WTC11 (cell line): ENCODE measurements around the gene COL4A2. TPM values are rescaled to one million over a fixed set of nuclear protein-coding genes. Genes with fewer than 3 reads are reported as not detected.
"Not testable (repeated sequence)": the region's sequence is repeated elsewhere in the genome, so short reads cannot be mapped to it uniquely, and the experiment has no call there.

Experiments used
- ATAC-seq: fragments of 200-7000 bp; cut with Tn5 transposase; 2 replicates; pipeline ENCODE4 v1.10.0; 2021; ENCODE audit warnings: mild to moderate bottlenecking, moderate library complexity
- CTCF ChIA-PET: fragments of 300-600 bp; sonication (Branson Sonifier 250); formaldehyde crosslinking; loops from one replicate; lab custom pipeline; 2021; ENCODE audit warnings: antibody characterized with exemption; lab: Charles Lee
- POLR2A ChIA-PET: fragments of 350-600 bp; sonication (Branson Sonifier 250); formaldehyde crosslinking; loops from one replicate; lab custom pipeline; 2021; ENCODE audit warnings: antibody characterized with exemption; lab: Charles Lee
- DNase-seq: peaks from one replicate; pipeline ENCODE4 v3.0.0; 2021; ENCODE audit warnings: low spot score
- H3K27ac Mint-ChIP-seq: 2 replicates; pipeline ENCODE4 v1.8.0; 2021; ENCODE audit warnings: mixed read lengths
- H3K27me3 Mint-ChIP-seq: 2 replicates; pipeline ENCODE4 v1.8.0; 2021; ENCODE audit warnings: low read depth, mild to moderate bottlenecking, moderate library complexity, mixed read lengths
- H3K36me3 Mint-ChIP-seq: 2 replicates; pipeline ENCODE4 v1.8.0; 2021; ENCODE audit warnings: mixed read lengths
- H3K4me1 Mint-ChIP-seq: 2 replicates; pipeline ENCODE4 v1.8.0; 2022; ENCODE audit warnings: mixed read lengths
- H3K4me3 Mint-ChIP-seq: 2 replicates; pipeline ENCODE4 v1.8.0; 2021; ENCODE audit warnings: mild to moderate bottlenecking, moderate library complexity, mixed read lengths
- H3K9me3 Mint-ChIP-seq: 2 replicates; pipeline ENCODE4 v1.8.0; 2021; ENCODE audit warnings: mixed read lengths
- FOXK1 ChIP-seq: sonication (generic); formaldehyde crosslinking; IDR thresholded peaks from 2 replicates; pipeline ENCODE4 v1.8.0; 2022; ENCODE audit warnings: mild to moderate bottlenecking, moderate library complexity, missing genetic modification reagents
- FOXP1 ChIP-seq: sonication (generic); formaldehyde crosslinking; IDR thresholded peaks from 2 replicates; pipeline ENCODE4 v1.8.0; 2022; ENCODE audit warnings: missing genetic modification reagents, mild to moderate bottlenecking, moderate library complexity, borderline replicate concordance
- JAZF1 ChIP-seq: fragments of 250-450 bp; sonication (Bioruptor Pico); IDR thresholded peaks from 2 replicates; pipeline ENCODE4 v1.9.0; 2021; ENCODE audit warnings: moderate library complexity, mild to moderate bottlenecking, inconsistent platforms
- MYBL2 ChIP-seq: sonication (generic); formaldehyde crosslinking; IDR thresholded peaks from 2 replicates; pipeline ENCODE4 v1.8.1; 2023; ENCODE audit warnings: mild to moderate bottlenecking, moderate library complexity, missing genetic modification reagents
- NFATC4 ChIP-seq: fragments of 250-450 bp; sonication (Bioruptor Pico); IDR thresholded peaks from 2 replicates; pipeline ENCODE4 v1.9.0; 2021; ENCODE audit warnings: mild to moderate bottlenecking
- NR3C1 ChIP-seq: sonication (generic); formaldehyde crosslinking; conservative IDR thresholded peaks from 2 replicates; pipeline ENCODE4 v1.8.1; 2023; ENCODE audit warnings: low read depth, mild to moderate bottlenecking, missing genetic modification reagents
- SMAD4 ChIP-seq: sonication (generic); formaldehyde crosslinking; IDR thresholded peaks from 2 replicates; pipeline ENCODE4 v1.8.0; 2022; ENCODE audit warnings: mild to moderate bottlenecking, missing genetic modification reagents
- SP1 ChIP-seq: sonication (generic); formaldehyde crosslinking; conservative IDR thresholded peaks from 2 replicates; pipeline ENCODE4 v1.8.1; 2022; ENCODE audit warnings: missing genetic modification reagents
- TEAD1 ChIP-seq: sonication (generic); formaldehyde crosslinking; IDR thresholded peaks from 2 replicates; pipeline ENCODE4 v1.8.0; 2022; ENCODE audit warnings: mild to moderate bottlenecking, missing genetic modification reagents
- TEAD4 ChIP-seq: sonication (generic); formaldehyde crosslinking; IDR thresholded peaks from 2 replicates; pipeline ENCODE4 v1.8.0; 2022; ENCODE audit warnings: mild to moderate bottlenecking, missing genetic modification reagents
- ZBTB21 ChIP-seq: sonication (generic); formaldehyde crosslinking; IDR thresholded peaks from 2 replicates; pipeline ENCODE4 v1.8.1; 2023; ENCODE audit warnings: mild to moderate bottlenecking, missing genetic modification reagents, borderline replicate concordance
- ZNF138 ChIP-seq: sonication (generic); formaldehyde crosslinking; conservative IDR thresholded peaks from 2 replicates; pipeline ENCODE4 v1.8.1; 2022; ENCODE audit warnings: mild to moderate bottlenecking, moderate library complexity, missing genetic modification reagents
- ZNF416 ChIP-seq: fragments of 250-450 bp; sonication (Bioruptor Pico); IDR thresholded peaks from 2 replicates; pipeline ENCODE4 v1.9.0; 2021; ENCODE audit warnings: mild to moderate bottlenecking, inconsistent platforms
- total RNA-seq: library from RNA; stranded (reverse); gene quantifications from 3 replicates; pipeline ENCODE4 v1.2.3, GENCODE V29; 2021
- TF ChIP-seq, protein P1 (sequence below): sonication (generic); formaldehyde crosslinking; IDR thresholded peaks from 2 replicates; pipeline ENCODE4 v1.8.0; 2022; ENCODE audit warnings: mild to moderate bottlenecking, missing genetic modification reagents
- TF ChIP-seq, protein P2 (sequence below): sonication (generic); formaldehyde crosslinking; IDR thresholded peaks from 2 replicates; pipeline ENCODE4 v1.8.1; 2022; ENCODE audit warnings: mild to moderate bottlenecking, missing genetic modification reagents, moderate library complexity, borderline replicate concordance
- TF ChIP-seq, protein P3 (sequence below): sonication (generic); formaldehyde crosslinking; IDR thresholded peaks from 2 replicates; pipeline ENCODE4 v1.8.0; 2022; ENCODE audit warnings: missing genetic modification reagents
- TF ChIP-seq, protein P4 (sequence below): sonication (generic); formaldehyde crosslinking; IDR thresholded peaks from 2 replicates; pipeline ENCODE4 v1.8.0; 2022; ENCODE audit warnings: mild to moderate bottlenecking, missing genetic modification reagents
- TF ChIP-seq, protein P5 (sequence below): fragments of 250-450 bp; sonication (Bioruptor Pico); conservative IDR thresholded peaks from 2 replicates; pipeline ENCODE4 v1.9.0; 2021; ENCODE audit warnings: mild to moderate bottlenecking
- TF ChIP-seq, protein P6 (sequence below): sonication (generic); formaldehyde crosslinking; IDR thresholded peaks from 2 replicates; pipeline ENCODE4 v1.8.1; 2023; ENCODE audit warnings: mild to moderate bottlenecking, missing genetic modification reagents, moderate library complexity
- TF ChIP-seq, protein P7 (sequence below): sonication (generic); formaldehyde crosslinking; IDR thresholded peaks from 2 replicates; pipeline ENCODE4 v1.8.0; 2022; ENCODE audit warnings: mild to moderate bottlenecking, missing genetic modification reagents

Gene COL4A2
- total RNA-seq, 1 experiment from 2014 or later, result 109 TPM

DNA sequence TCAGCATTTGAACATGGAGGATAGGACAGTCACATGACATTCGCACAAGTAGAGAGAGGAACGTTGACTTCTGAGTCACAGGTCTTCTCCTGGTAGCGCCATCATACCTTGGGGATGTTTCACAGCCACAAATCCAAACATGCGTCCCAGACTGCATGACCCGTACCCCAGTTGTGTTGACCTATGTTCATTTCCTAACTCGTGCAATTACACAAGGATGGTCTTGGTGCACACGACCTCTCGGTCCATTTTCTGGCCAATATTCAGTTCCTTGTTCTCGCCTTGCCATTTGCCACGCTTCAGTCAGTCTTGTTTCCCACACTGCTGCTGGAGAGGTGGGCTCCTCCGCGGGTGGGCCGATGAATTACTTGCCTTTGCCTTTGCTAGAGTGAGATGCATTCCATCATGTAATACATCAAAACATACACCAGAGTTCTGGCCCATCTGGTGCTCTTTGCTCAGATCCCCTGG, 87.3 kb downstream of the COL4A2 start:
- Mint-ChIP-seq H3K4me1 (peaks cover 23% of the 10 kb centered on the region), H3K27ac (no peak overlapping the region), H3K27me3 (no peaks in the 10 kb centered on the region), H3K4me3 (no peak overlapping the region), H3K9me3 (peaks cover 14% of the 10 kb centered on the region), H3K36me3 (peaks cover 10% of the 10 kb centered on the region)
- POLR2A ChIA-PET, result no interaction called here
- DNase-seq, result no peak
- CTCF ChIA-PET, result no interaction called here
- no peak for TF ChIP-seq TEAD4 (CRISPR knock-in tag)
- TF ChIP-seq, protein P1, sequence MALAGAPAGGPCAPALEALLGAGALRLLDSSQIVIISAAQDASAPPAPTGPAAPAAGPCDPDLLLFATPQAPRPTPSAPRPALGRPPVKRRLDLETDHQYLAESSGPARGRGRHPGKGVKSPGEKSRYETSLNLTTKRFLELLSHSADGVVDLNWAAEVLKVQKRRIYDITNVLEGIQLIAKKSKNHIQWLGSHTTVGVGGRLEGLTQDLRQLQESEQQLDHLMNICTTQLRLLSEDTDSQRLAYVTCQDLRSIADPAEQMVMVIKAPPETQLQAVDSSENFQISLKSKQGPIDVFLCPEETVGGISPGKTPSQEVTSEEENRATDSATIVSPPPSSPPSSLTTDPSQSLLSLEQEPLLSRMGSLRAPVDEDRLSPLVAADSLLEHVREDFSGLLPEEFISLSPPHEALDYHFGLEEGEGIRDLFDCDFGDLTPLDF (CRISPR knock-in tag), result no peak
- no peak for ATAC-seq

DNA sequence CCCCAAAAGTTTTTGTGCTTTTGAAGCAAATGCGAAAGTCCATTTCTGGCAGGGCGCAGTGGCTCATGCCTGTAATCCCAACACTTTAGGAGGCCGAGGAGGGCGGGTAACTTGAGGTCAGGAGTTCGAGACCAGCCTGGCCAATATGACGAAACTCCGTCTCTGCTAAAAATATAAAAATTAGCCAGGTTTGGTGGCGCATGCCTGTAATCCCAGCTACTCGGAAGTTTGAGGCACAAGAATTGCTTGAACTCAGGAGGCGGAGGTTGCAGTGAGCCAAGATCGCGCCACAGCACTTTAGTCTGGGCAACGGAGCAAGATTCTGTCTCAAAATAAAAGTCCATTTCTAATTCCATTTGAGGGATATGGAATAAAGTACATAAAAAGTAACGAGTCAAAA, 88.5 kb downstream of the COL4A2 start:
- H3K4me1 Mint-ChIP-seq, result peaks cover 19% of the 10 kb centered on the region
- CTCF ChIA-PET, H3K9me3 Mint-ChIP-seq, H3K27me3 Mint-ChIP-seq, POLR2A ChIA-PET, ATAC-seq, H3K27ac Mint-ChIP-seq, DNase-seq, H3K4me3 Mint-ChIP-seq, H3K36me3 Mint-ChIP-seq: not testable (repeated sequence)

DNA sequence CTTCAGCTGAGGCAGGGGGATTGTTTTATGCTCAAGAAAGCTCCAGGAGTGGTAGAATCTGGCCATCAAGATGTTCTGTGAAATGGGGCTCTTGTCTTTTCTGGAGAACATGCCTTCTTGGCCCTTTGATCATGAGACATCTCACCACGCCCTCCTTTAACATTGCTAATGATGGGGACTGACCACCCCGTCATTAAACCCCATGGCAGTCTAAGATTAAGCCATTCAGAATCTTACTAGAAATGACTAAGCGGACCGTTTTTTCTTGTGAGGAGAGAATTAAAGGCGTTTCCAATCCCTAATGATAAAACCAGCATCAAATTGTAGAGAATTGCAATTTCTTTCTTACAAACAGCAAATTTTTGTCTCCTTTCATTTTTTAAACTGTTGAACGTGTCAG, 89.4 kb downstream of the COL4A2 start:
- TF ChIP-seq, protein P2, sequence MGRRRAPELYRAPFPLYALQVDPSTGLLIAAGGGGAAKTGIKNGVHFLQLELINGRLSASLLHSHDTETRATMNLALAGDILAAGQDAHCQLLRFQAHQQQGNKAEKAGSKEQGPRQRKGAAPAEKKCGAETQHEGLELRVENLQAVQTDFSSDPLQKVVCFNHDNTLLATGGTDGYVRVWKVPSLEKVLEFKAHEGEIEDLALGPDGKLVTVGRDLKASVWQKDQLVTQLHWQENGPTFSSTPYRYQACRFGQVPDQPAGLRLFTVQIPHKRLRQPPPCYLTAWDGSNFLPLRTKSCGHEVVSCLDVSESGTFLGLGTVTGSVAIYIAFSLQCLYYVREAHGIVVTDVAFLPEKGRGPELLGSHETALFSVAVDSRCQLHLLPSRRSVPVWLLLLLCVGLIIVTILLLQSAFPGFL (CRISPR knock-in tag), result no peak
- TF ChIP-seq, protein P3, sequence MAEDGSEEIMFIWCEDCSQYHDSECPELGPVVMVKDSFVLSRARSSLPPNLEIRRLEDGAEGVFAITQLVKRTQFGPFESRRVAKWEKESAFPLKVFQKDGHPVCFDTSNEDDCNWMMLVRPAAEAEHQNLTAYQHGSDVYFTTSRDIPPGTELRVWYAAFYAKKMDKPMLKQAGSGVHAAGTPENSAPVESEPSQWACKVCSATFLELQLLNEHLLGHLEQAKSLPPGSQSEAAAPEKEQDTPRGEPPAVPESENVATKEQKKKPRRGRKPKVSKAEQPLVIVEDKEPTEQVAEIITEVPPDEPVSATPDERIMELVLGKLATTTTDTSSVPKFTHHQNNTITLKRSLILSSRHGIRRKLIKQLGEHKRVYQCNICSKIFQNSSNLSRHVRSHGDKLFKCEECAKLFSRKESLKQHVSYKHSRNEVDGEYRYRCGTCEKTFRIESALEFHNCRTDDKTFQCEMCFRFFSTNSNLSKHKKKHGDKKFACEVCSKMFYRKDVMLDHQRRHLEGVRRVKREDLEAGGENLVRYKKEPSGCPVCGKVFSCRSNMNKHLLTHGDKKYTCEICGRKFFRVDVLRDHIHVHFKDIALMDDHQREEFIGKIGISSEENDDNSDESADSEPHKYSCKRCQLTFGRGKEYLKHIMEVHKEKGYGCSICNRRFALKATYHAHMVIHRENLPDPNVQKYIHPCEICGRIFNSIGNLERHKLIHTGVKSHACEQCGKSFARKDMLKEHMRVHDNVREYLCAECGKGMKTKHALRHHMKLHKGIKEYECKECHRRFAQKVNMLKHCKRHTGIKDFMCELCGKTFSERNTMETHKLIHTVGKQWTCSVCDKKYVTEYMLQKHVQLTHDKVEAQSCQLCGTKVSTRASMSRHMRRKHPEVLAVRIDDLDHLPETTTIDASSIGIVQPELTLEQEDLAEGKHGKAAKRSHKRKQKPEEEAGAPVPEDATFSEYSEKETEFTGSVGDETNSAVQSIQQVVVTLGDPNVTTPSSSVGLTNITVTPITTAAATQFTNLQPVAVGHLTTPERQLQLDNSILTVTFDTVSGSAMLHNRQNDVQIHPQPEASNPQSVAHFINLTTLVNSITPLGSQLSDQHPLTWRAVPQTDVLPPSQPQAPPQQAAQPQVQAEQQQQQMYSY, result no peak
- TF ChIP-seq, protein P4, sequence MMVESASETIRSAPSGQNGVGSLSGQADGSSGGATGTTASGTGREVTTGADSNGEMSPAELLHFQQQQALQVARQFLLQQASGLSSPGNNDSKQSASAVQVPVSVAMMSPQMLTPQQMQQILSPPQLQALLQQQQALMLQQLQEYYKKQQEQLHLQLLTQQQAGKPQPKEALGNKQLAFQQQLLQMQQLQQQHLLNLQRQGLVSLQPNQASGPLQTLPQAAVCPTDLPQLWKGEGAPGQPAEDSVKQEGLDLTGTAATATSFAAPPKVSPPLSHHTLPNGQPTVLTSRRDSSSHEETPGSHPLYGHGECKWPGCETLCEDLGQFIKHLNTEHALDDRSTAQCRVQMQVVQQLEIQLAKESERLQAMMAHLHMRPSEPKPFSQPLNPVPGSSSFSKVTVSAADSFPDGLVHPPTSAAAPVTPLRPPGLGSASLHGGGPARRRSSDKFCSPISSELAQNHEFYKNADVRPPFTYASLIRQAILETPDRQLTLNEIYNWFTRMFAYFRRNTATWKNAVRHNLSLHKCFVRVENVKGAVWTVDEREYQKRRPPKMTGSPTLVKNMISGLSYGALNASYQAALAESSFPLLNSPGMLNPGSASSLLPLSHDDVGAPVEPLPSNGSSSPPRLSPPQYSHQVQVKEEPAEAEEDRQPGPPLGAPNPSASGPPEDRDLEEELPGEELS (CRISPR knock-in tag), result no peak
- no peak for TF ChIP-seq FOXP1
- TF ChIP-seq JAZF1, result no peak
- TF ChIP-seq ZNF416, result no peak
- TF ChIP-seq SMAD4, result no peak
- no peak for TF ChIP-seq FOXK1 (CRISPR knock-in tag)
- TF ChIP-seq NR3C1 (CRISPR knock-in tag), result no peak
- TF ChIP-seq ZNF138 (CRISPR knock-in tag), result no peak
- no peak for TF ChIP-seq NFATC4
- TF ChIP-seq, protein P5, sequence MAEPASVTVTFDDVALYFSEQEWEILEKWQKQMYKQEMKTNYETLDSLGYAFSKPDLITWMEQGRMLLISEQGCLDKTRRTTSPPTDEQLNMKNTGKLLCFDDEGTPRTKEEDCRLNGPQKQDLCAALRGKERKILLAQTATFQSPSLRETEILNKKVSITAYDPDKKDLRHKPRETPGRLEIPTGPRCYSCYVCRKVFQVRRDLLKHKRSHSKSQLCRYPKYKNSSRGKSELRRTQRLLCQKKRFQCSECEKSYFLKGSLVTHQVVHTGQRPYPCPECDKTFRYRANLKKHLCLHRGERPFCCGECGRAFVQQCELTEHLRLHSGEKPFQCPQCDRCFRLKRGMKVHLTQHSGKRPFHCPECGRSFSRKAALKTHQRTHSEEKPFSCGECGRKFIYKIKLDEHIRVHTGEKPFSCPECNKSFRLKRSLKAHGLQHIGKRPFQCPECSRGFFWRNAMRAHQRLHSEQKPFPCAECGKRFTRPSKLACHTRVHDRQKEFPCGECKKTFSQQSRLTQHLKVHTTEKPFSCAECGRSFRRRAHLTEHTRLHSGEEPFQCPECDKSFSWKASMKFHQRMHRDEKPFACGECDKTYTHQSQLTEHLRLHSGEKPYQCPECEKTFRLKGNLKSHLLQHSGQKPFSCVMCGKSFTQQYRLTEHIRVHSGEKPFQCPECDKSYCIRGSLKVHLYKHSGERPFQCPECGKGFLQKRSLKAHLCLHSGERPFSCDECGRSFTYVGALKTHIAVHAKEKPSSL (CRISPR knock-in tag), result no peak
- no peak for TF ChIP-seq SP1 (CRISPR knock-in tag)
- no peak for TF ChIP-seq ZBTB21 (CRISPR knock-in tag)
- TF ChIP-seq, protein P6, sequence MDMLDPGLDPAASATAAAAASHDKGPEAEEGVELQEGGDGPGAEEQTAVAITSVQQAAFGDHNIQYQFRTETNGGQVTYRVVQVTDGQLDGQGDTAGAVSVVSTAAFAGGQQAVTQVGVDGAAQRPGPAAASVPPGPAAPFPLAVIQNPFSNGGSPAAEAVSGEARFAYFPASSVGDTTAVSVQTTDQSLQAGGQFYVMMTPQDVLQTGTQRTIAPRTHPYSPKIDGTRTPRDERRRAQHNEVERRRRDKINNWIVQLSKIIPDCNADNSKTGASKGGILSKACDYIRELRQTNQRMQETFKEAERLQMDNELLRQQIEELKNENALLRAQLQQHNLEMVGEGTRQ (CRISPR knock-in tag), result no peak
- no peak for TF ChIP-seq MYBL2 (CRISPR knock-in tag)
- TF ChIP-seq TEAD1, result no peak
- TF ChIP-seq, protein P7, sequence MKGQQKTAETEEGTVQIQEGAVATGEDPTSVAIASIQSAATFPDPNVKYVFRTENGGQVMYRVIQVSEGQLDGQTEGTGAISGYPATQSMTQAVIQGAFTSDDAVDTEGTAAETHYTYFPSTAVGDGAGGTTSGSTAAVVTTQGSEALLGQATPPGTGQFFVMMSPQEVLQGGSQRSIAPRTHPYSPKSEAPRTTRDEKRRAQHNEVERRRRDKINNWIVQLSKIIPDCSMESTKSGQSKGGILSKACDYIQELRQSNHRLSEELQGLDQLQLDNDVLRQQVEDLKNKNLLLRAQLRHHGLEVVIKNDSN, result no peak
- ATAC-seq (no peak), DNase-seq (no peak)
- H3K36me3 Mint-ChIP-seq, result peaks cover 3% of the 10 kb centered on the region
- POLR2A ChIA-PET, result no interaction called here
- H3K4me3 Mint-ChIP-seq, result no peak overlapping the region
- no peaks in the 10 kb centered on the region for H3K27me3 Mint-ChIP-seq
- 0 out of 2 replicates have a peak overlapping the region, but pooled peaks have one; percentile 45 for H3K27ac Mint-ChIP-seq
- peaks cover 1% of the 10 kb centered on the region for H3K9me3 Mint-ChIP-seq
- CTCF ChIA-PET, result no interaction called here
- H3K4me1 Mint-ChIP-seq, result peaks cover 15% of the 10 kb centered on the region
